Ramos (cell line): Measurements from ENCODE around the gene SRRM2.

Experiments
- in situ Hi-C: fragments of 300-500 bp; cut with MboI; formaldehyde crosslinking; loops from one replicate; pipeline ENCODE4 v1.14.3; 2022; ENCODE audit warnings: low sequenced_read_pairs; ENCODE audit not compliant: unreplicated experiment

Gene SRRM2

GRCh38 chr16:2752035-2752849 lies at the start of gene SRRM2:
Gene SRRM2, plus strand, starts transcription at chr16:2752638. Its CDS starts 3,727 bp downstream, at chr16:2756365.
- in situ Hi-C loops: no loop called here

DNA sequence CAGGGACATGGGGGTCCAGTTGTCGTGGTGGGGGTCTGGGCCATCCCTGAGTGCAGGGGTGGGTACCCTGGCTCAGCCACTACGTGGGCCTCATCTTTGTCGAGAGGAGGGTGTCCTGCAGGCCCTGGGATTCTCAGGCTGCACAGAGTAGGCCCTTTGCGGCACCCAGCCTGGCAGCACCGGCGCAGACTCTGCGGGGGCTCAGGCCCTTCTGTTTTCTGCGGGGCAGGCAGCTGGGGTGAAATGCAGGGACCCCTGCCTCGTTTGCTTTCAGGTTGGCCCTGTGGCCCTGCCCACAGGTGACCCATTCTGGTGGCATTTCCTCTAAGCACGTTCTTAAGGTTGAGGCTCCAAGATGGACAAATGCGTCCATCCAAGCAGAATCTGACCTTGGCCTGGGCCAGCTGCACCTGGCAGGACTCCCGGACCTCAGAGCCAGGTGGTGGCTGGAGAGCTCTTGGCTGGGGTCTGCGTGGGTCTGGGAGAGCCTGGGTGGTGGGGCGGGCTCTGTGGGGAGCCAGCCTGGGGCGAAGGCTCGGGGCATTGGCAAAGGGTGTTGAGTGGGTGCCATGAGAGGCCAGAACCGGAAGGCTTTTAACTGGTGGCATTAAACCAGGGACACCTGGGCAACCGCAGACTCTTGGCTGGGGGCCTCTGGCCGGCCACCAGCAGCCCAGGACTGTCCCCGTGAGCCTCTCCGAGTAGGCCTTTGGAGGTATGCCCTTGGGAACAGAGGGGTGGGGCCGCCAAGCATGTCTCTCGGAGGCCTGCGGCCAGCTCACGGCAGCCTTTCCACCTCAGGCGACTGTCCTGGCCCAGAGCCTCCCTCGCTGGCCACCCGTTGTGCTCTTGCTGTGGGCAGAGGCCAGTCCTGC lies 49.3 kb upstream of the SRRM2 start:
- in situ Hi-C loops: no loop called here

DNA sequence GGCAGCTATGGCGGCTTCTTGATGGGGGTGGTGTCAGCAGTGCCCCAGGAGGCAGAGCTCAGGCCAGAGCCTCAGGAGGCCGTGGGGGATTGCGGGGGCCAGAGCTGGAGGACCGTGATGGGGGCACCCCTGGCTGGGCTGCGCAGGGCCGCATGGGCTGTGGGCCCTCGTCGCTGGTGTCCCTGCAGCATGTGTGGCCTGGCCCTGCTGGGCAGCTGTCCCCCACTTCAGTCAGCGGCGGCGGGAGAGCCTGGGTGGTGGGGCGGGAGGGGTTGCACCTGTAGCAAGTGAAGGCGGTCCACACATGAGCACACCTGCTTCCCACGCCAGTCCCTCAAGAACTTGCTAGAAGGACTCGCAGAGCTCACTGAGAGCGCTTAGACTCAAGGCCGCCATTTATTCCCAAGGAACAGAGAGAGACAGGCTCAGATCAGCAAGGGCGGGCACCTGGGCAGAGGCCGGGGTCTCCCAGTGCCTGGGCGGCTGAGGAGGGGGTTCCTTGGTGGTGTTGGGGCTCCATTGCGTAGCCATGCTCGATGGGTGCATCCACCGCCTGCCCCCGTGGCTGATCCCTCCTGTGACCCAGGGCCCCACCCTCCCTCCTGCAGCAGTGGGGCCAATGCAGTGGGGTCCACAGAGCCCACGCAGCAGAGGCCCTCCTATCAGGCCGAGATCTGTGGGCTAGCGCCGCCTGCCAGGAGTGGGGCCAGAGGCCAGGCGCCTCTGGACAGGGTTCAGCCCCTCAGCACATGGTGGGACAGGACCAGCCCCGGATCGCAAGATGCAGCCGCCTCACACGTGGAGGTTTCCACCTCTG lies 48.1 kb upstream of the SRRM2 start:
- in situ Hi-C loops: no loop called here

DNA sequence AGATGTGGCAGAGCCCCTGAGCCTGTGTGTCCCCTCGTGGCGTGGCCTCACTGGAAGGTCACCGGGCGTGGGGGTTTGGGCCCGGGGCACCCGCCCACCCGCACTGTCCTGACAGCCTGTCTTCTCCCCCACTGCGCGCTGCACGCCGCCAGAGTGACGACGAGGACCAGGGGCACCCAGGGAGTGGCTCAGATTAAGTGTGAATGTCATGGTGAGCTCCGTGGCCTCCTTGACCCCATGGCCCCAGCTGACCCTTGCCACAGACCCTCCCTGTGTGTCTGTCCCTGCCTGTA lies 47.5 kb upstream of the SRRM2 start:
- in situ Hi-C loops: no loop called here

DNA sequence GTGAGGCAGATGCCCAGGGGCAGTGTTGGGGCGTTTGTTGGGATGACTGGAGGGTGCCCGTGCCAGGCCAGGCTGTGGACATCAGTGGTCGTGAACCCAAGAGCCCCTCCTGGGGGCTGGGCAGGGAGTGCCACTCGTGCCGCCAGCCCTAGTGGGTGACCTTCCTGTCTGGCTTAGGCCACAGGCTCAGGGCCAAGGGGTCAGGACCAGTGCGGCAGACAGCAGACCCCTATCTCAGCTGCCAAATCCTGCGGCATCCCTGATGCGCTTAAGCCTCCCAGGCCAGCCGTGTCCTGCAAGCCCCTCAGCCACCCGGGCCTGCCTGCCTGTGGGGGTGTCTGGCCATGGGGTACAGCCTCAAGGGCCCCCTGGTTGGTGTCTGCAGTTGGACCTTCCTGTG lies 47.1 kb upstream of the SRRM2 start:
- in situ Hi-C loops: no loop called here

GRCh38 chr16:2706085-2706484 lies 46.4 kb upstream of the SRRM2 start:
- in situ Hi-C loops: no loop called here

- in situ Hi-C loops: no loop called here
Observed at GRCh38 chr16:2706611-2707311, 45.7 kb upstream of the SRRM2 start.

- in situ Hi-C loops: no loop called here
Observed at GRCh38 chr16:2707368-2708289, 44.8 kb upstream of the SRRM2 start.

DNA sequence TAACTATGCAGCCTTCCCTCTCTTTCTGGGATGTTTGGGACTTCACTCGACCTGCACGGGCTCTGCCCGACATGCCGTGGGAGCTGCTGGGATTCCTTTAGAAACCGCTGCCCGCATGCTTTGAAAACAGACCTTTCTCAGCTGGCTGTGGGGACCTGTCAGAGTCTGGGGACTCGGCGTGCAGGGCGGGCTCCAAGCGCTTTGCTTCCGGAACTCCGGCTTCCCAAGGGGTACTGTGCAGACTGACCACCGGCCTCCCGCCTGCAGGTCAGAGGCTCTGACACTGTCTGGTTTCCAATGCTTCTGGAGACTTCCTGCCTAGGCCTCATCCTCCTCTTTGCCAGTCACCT lies 44.2 kb upstream of the SRRM2 start:
- in situ Hi-C loops: no loop called here

- in situ Hi-C loops: no loop called here
Observed at GRCh38 chr16:2708955-2709587, 43.4 kb upstream of the SRRM2 start.

GRCh38 chr16:2709588-2709984 lies 42.9 kb upstream of the SRRM2 start:
- in situ Hi-C loops: no loop called here

DNA sequence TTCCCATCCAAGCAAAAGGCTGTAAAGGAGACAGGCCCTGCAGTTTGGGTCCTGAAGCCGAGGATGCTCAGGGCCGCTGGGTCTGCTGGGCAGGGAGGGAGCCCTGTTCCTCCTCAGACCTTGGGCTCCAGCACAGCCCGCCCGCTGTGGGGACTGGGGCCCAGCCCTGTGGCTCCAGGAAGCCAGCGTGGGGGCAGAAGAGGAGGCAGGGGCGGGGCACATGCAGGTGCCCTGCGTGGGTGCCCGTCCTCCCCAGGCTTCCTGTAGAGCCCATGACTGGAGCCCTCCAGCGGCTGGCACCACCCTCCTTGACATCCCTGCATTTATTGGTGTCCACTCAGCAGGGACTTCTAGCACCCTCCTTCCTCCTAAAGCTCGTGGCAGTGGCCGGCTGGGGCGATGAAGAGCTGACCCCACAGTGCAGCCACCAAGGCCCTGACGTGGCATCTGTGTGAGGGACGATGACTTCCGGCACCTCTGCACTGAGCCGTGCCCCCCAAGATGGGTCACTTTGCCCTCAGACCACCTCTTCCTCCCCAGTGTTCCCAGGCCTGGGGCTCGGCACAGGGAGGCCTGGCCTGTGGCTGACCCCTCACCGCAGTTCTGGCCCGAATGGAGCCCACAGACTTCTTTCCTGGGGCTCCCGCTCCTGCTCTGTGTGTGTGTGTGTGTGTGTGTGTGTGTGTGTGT lies 42.3 kb upstream of the SRRM2 start:
- in situ Hi-C loops: no loop called here

DNA sequence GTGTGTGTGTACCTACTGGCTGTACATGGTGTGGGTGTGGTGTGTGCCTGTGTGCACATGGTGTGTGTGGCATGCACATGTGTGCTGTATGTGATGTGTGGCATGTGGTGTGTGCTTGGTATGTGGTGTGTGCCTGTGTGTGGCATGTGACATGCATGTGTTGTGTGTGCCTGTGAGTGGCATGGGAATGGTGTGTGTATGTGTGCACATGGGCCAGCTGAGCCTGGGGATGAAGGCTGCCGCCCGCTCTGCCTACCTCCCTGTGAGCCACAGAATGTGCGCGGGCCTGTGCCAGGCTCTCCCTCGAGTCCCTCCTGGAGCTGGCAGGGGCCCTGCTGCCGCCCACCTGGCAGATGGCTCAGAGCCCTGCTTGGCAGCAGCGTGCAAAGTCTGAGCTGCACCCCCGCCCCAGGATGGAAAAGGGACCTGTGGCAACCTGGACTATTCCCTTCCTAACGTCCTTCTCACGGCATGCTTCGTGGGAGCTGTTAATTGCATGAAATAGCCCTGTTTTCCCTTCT lies 41.7 kb upstream of the SRRM2 start:
- in situ Hi-C loops: no loop called here

DNA sequence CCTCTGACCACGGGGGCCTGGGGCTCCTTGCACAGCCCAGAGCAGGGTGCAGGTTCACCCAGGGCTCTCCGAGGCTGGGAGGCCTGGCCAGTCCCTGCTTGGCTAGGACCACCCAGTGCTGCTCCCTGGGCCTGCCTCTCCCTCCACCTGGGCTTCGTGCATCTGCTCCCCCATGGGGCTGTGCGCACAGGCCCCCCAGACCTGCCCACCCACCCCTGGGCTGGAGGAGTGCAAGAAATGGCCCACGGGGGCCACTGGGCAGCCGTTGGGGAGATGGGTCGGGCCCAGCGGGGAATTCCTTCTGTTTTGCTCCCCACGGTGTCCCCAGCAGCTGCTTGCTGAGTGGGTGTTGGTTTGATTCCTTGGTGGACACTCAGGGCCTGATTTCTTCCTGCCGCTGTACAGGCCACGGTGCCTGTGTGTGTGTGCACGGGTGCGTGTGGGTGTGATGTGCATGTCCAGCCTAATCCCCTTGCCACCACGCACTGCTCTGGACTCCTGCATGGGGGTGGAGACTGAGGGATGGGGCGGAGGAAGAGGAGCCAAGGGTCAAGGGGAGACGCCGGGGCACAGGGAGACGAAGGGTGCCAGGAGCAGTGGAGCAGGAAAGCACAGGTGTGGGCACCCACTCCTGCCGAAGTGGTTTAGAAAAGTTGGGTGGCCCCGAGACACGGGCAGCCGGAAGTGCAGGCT lies 40.9 kb upstream of the SRRM2 start:
- in situ Hi-C loops: no loop called here

GRCh38 chr16:2712063-2712441 lies 40.4 kb upstream of the SRRM2 start:
- in situ Hi-C loops: no loop called here

- in situ Hi-C loops: no loop called here
Observed at GRCh38 chr16:2712546-2712945, 39.9 kb upstream of the SRRM2 start.

GRCh38 chr16:2713523-2713922 lies 38.9 kb upstream of the SRRM2 start:
- in situ Hi-C loops: no loop called here
